Large intestine (tissue), 12 donors: ENCODE data around the gene ATP5F1A. TPM values are rescaled to one million over a fixed set of nuclear protein-coding genes. Genes with fewer than 3 reads are reported as not detected.
"Not testable (repeated sequence)": the region's sequence is repeated elsewhere in the genome, so short reads cannot be mapped to it uniquely, and the experiment has no call there.

Source experiments
- DNase-seq, 2 donors: peaks; one replicate each; pipeline versions ENCODE4 v3.0.0 to v3.0.0-alpha.2; 2013
- H3K27ac ChIP-seq: one replicate; pipeline ENCODE4 v1.5.1; 2013; ENCODE audit warnings: low read length
- H3K27me3 ChIP-seq: 2 replicates; pipeline ENCODE4 v1.6.1; 2013; ENCODE audit warnings: low read length; ENCODE audit not compliant: control insufficient read depth, insufficient read depth
- H3K36me3 ChIP-seq: 2 replicates; pipeline ENCODE4 v1.6.1; 2013; ENCODE audit warnings: low read length; ENCODE audit not compliant: control insufficient read depth, insufficient read depth
- H3K4me1 ChIP-seq: one replicate; pipeline ENCODE4 v1.6.1; 2013; ENCODE audit warnings: low read length; ENCODE audit not compliant: control insufficient read depth, insufficient read depth
- H3K4me3 ChIP-seq: one replicate; pipeline ENCODE4 v1.5.1; 2013; ENCODE audit warnings: low read length
- H3K9me3 ChIP-seq: one replicate; pipeline ENCODE4 v1.6.1; 2013; ENCODE audit warnings: mild to moderate bottlenecking, low read depth, low read length, moderate library complexity; ENCODE audit not compliant: control insufficient read depth
- WGBS: methylation state at CpG from one replicate; pipeline ENCODE4 v1.1.5; 2013; ENCODE audit warnings: low lambda C conversion rate; ENCODE audit not compliant: insufficient coverage; 5-methylcytosine and 5-hydroxymethylcytosine counted together
- long read RNA-seq, 11 donors: transcript quantifications; one replicate each; lab custom pipeline, GENCODE V29; 2026
- polyA plus RNA-seq: library from polyadenylated mRNA; unstranded; fragments of 120-200 nt; gene quantifications from one replicate; pipeline ENCODE4 v1.2.1, GENCODE V29; 2013

Gene ATP5F1A
- polyA plus RNA-seq = 638 TPM
- long read RNA-seq, donor 1, full-length matches to known transcripts = 147 of 292 reads
- long read RNA-seq, donor 1, partial matches to known transcripts = 145 of 292 reads
- long read RNA-seq, donor 1, other reads (novel, unspliced or antisense) = 0 of 292 reads
- long read RNA-seq, donor 2, full-length matches to known transcripts = 397 of 827 reads
- long read RNA-seq, donor 2, partial matches to known transcripts = 405 of 827 reads
- long read RNA-seq, donor 2, other reads (novel, unspliced or antisense) = 25 of 827 reads
- long read RNA-seq, donor 3 = 0 reads
- long read RNA-seq, donor 4, full-length matches to known transcripts = 17 of 34 reads
- long read RNA-seq, donor 4, partial matches to known transcripts = 17 of 34 reads
- long read RNA-seq, donor 4, other reads (novel, unspliced or antisense) = 0 of 34 reads
- long read RNA-seq, donor 5, full-length matches to known transcripts = 115 of 220 reads
- long read RNA-seq, donor 5, partial matches to known transcripts = 105 of 220 reads
- long read RNA-seq, donor 5, other reads (novel, unspliced or antisense) = 0 of 220 reads
- long read RNA-seq, donor 6, full-length matches to known transcripts = 290 of 570 reads
- long read RNA-seq, donor 6, partial matches to known transcripts = 275 of 570 reads
- long read RNA-seq, donor 6, other reads (novel, unspliced or antisense) = 5 of 570 reads
- long read RNA-seq, donor 7, full-length matches to known transcripts = 73 of 195 reads
- long read RNA-seq, donor 7, partial matches to known transcripts = 122 of 195 reads
- long read RNA-seq, donor 7, other reads (novel, unspliced or antisense) = 0 of 195 reads
- long read RNA-seq, donor 8, full-length matches to known transcripts = 321 of 866 reads
- long read RNA-seq, donor 8, partial matches to known transcripts = 545 of 866 reads
- long read RNA-seq, donor 8, other reads (novel, unspliced or antisense) = 0 of 866 reads
- long read RNA-seq, donor 9, full-length matches to known transcripts = 252 of 569 reads
- long read RNA-seq, donor 9, partial matches to known transcripts = 317 of 569 reads
- long read RNA-seq, donor 9, other reads (novel, unspliced or antisense) = 0 of 569 reads
- long read RNA-seq, donor 10, full-length matches to known transcripts = 304 of 746 reads
- long read RNA-seq, donor 10, partial matches to known transcripts = 442 of 746 reads
- long read RNA-seq, donor 10, other reads (novel, unspliced or antisense) = 0 of 746 reads
- long read RNA-seq, donor 11, full-length matches to known transcripts = 204 of 455 reads
- long read RNA-seq, donor 11, partial matches to known transcripts = 251 of 455 reads
- long read RNA-seq, donor 11, other reads (novel, unspliced or antisense) = 0 of 455 reads

- no peaks in the 10 kb centered on the region for H3K27me3 ChIP-seq
- H3K4me1 ChIP-seq = no peaks in the 10 kb centered on the region
- H3K36me3 ChIP-seq = peaks cover 17% of the 10 kb centered on the region
- 0% methylated on average over 2 of the region's 53 CpGs for WGBS
- H3K4me3 ChIP-seq = peak within 1 kb of the TSS; percentile 85
- H3K27ac ChIP-seq = peak within 1 kb of the TSS; percentile 85
- H3K9me3 ChIP-seq = no peaks in the 10 kb centered on the region
- DNase-seq = peak; percentile 79 to 92
These were observed at the start of gene ATP5F1A for GRCh38 chr18:46097801-46098615. ATP5F1A (minus strand) TSS chr18:46098296; CDS start chr18:46098231, 65 bp downstream.

GRCh38 chr18:46141199-46141598, 43.1 kb upstream of the ATP5F1A start:
- Histone ChIP-seq H3K9me3 (no peaks in the 10 kb centered on the region), H3K27me3 (no peaks in the 10 kb centered on the region), H3K36me3 (no peaks in the 10 kb centered on the region), H3K27ac (no peak overlapping the region), H3K4me1 (no peaks in the 10 kb centered on the region), H3K4me3 (no peak overlapping the region)
- DNase-seq = no peak
- WGBS = 100% methylated on average over 1 of the region's 4 CpGs

GRCh38 chr18:46140173-46140572, 42.1 kb upstream of the ATP5F1A start:
- WGBS = 100% methylated on average over 1 of the region's 4 CpGs
- no peaks in the 10 kb centered on the region for H3K36me3 ChIP-seq

GRCh38 chr18:46134920-46135675, 37.0 kb upstream of the ATP5F1A start:
- no peak for DNase-seq
- Histone ChIP-seq H3K36me3 (no peaks in the 10 kb centered on the region), H3K4me1 (no peaks in the 10 kb centered on the region), H3K27me3 (no peaks in the 10 kb centered on the region), H3K4me3 (no peak overlapping the region), H3K27ac (no peak overlapping the region), H3K9me3 (no peaks in the 10 kb centered on the region)
- 100% methylated on average over 1 of the region's 9 CpGs for WGBS

More at GRCh38 chr18:46140173-46140572, 42.1 kb upstream of the ATP5F1A start:
- H3K4me3 ChIP-seq = no peak overlapping the region
- no peak overlapping the region for H3K27ac ChIP-seq
- no peaks in the 10 kb centered on the region for H3K27me3 ChIP-seq
- H3K4me1 ChIP-seq = no peaks in the 10 kb centered on the region
- no peak for DNase-seq
- H3K9me3 ChIP-seq = no peaks in the 10 kb centered on the region

GRCh38 chr18:46133534-46133933, 35.4 kb upstream of the ATP5F1A start:
- Histone ChIP-seq H3K4me3 (no peak overlapping the region), H3K4me1 (no peaks in the 10 kb centered on the region), H3K36me3 (peaks cover 9% of the 10 kb centered on the region), H3K27me3 (no peaks in the 10 kb centered on the region), H3K27ac (no peak overlapping the region), H3K9me3 (no peaks in the 10 kb centered on the region)
- 100% methylated on average over 1 of the region's 3 CpGs for WGBS
- DNase-seq = no peak

GRCh38 chr18:46130549-46130948, 32.5 kb upstream of the ATP5F1A start:
- not testable (repeated sequence) for H3K9me3 ChIP-seq, H3K27me3 ChIP-seq, DNase-seq, H3K4me1 ChIP-seq, H3K4me3 ChIP-seq
- peaks cover 18% of the 10 kb centered on the region for H3K36me3 ChIP-seq
- H3K27ac ChIP-seq = peak overlapping the region; percentile 3
- WGBS = 96% methylated on average over 5 of the region's 8 CpGs

GRCh38 chr18:46130061-46130460, 32.0 kb upstream of the ATP5F1A start:
- Histone ChIP-seq H3K27me3 (no peaks in the 10 kb centered on the region), H3K4me3 (no peak overlapping the region), H3K9me3 (no peaks in the 10 kb centered on the region), H3K36me3 (peaks cover 18% of the 10 kb centered on the region), H3K4me1 (no peaks in the 10 kb centered on the region), H3K27ac (peak overlapping the region; percentile 33)
- peak; percentile 76 to 85 for DNase-seq
- WGBS = no CpG with 5 or more reads among the region's 2 CpGs

- DNase-seq, H3K4me1 ChIP-seq, H3K27me3 ChIP-seq, H3K9me3 ChIP-seq, H3K27ac ChIP-seq, H3K4me3 ChIP-seq: not testable (repeated sequence)
- WGBS = no CpG with 5 or more reads among the region's 4 CpGs
- peaks cover 27% of the 10 kb centered on the region for H3K36me3 ChIP-seq
These were observed 28.5 kb upstream of the ATP5F1A start for GRCh38 chr18:46126625-46127024.

GRCh38 chr18:46113751-46114150, 15.7 kb upstream of the ATP5F1A start:
- DNase-seq = no peak
- Histone ChIP-seq H3K36me3 (peaks cover 16% of the 10 kb centered on the region), H3K9me3 (no peaks in the 10 kb centered on the region), H3K27me3 (no peaks in the 10 kb centered on the region), H3K4me1 (no peaks in the 10 kb centered on the region), H3K4me3 (no peak overlapping the region), H3K27ac (no peak overlapping the region)
- WGBS = no CpG with 5 or more reads among the region's 1 CpG
